GM12891 (cell line): ENCODE data around the gene CROCC2.

Experiments used
- DNase-seq: peaks from one replicate; pipeline ENCODE4 v3.0.0; 2011; ENCODE audit warnings: low spot score; ENCODE audit not compliant: insufficient read length
- FAIRE-seq: peaks from 2 replicates; lab custom pipeline; 2011; peaks lifted over from hg19 to GRCh38; lab: Jason Lieb, UNC
- PAX5 ChIP-seq: IDR thresholded peaks from 2 replicates; pipeline ENCODE4 v1.6.1; 2011; ENCODE audit warnings: low read length, moderate library complexity, mild to moderate bottlenecking; ENCODE audit not compliant: insufficient read depth, severe bottlenecking
- POLR2A ChIP-seq: IDR thresholded peaks from 2 replicates; pipeline ENCODE4 v1.6.1; 2011; ENCODE audit warnings: low read depth, low read length, control low read depth
- POLR2AphosphoS5 ChIP-seq: IDR thresholded peaks from 2 replicates; pipeline ENCODE4 v1.6.1; 2011; ENCODE audit warnings: low read depth, low read length, control low read depth
- POU2F2 ChIP-seq: IDR thresholded peaks from 2 replicates; pipeline ENCODE4 v1.6.1; 2011; ENCODE audit warnings: low read depth, mild to moderate bottlenecking, control low read depth, low read length, moderate library complexity
- SPI1 ChIP-seq: IDR thresholded peaks from 2 replicates; pipeline ENCODE4 v1.6.1; 2011; ENCODE audit warnings: low read depth, low read length, control low read depth
- TAF1 ChIP-seq: IDR thresholded peaks from 2 replicates; pipeline ENCODE4 v1.6.1; 2011; ENCODE audit warnings: low read depth, low read length, control low read depth

The CROCC2 gene

DNA sequence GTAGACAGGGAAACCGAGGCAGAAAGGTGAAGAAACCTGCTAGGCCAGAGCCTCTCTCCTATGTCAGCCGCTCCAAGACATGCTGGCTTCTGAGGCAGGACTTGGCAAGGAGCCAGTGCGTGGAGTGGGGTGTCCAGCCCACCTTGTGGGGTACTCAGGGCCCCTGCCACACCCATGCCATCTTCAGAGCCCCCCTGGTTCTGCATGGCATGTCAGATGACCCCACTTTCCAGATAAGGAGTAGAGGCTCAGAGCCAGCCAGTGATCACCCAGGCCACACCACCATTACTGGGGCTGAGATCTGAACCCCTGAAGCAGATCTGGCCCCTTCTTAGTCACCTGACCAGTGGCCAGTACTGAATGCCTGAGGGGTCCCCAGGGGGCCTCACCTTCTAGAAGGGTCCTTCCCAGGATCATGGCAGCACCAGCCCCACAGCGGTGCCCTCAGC is 14.7 kb downstream of the CROCC2 start:
- TF ChIP-seq POLR2A (no peak), SPI1 (no peak), POLR2AphosphoS5 (no peak), POU2F2 (no peak), PAX5 (no peak), TAF1 (no peak)
- DNase-seq = no peak
- no peak for FAIRE-seq

GRCh38 chr2:240921311-240921994 is 15.3 kb downstream of the CROCC2 start:
- FAIRE-seq (no peak), DNase-seq (no peak)

DNA sequence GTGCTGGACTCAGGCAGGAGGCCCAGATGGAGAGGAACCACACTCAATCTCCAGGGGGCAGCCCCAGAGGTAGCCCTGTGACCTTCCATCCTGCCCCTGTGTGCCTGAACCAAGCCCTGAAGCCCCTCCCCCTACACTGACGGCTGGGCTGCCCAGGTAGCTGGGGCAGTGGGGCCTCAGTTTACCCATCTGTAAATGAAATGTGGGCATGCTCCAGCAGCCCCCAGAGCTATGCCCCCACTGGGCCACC is 15.8 kb downstream of the CROCC2 start:
- DNase-seq (no peak), FAIRE-seq (no peak)
- TF ChIP-seq POU2F2 (no peak), PAX5 (no peak), TAF1 (no peak), POLR2A (no peak), POLR2AphosphoS5 (no peak), SPI1 (no peak)

More at GRCh38 chr2:240921311-240921994, 15.3 kb downstream of the CROCC2 start:
- no peak for TF ChIP-seq TAF1
- TF ChIP-seq PAX5 = no peak
- TF ChIP-seq POLR2A = no peak
- TF ChIP-seq SPI1 = no peak
- no peak for TF ChIP-seq POLR2AphosphoS5
- TF ChIP-seq POU2F2 = no peak

DNA sequence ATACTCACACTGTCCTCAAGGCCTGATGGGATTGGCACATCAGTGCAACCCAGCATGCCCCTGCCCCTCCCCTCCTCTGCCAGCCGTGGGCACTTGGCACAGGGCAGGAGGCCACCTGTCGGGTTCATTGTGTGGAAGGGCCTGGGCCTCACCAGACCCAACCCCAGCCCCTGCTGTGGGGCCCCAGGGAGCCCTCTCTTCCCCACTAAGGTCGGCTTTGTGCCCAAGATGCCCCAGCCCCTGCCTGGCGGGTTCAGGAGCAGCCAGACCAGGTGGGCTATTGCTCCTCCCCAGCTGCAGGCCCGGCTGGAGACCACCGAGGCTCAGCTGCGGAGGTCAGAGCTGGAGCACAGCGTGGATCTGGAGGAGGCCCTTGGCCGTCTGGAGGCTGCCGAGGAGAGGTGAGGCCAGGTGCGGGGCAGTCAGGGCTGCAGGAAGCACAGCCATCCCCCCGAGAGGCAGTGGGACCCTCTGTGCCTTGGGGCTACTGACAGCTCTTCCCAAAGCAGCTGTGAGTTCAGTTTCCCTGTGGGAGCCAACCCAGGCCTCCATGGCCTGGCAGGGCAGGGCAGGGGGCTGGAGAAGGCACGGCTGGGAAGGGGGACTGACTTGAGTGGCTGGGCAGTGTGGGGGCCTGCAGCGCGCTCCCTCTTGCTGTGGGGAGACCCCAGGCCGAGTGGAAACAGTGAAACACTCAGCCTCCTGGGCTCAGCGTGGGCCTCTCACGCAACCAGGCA is 16.3 kb downstream of the CROCC2 start:
- DNase-seq = no peak
- no peak for TF ChIP-seq POU2F2
- no peak for TF ChIP-seq POLR2A
- no peak for TF ChIP-seq TAF1
- no peak for TF ChIP-seq SPI1
- TF ChIP-seq PAX5 = no peak
- TF ChIP-seq POLR2AphosphoS5 = no peak

DNA sequence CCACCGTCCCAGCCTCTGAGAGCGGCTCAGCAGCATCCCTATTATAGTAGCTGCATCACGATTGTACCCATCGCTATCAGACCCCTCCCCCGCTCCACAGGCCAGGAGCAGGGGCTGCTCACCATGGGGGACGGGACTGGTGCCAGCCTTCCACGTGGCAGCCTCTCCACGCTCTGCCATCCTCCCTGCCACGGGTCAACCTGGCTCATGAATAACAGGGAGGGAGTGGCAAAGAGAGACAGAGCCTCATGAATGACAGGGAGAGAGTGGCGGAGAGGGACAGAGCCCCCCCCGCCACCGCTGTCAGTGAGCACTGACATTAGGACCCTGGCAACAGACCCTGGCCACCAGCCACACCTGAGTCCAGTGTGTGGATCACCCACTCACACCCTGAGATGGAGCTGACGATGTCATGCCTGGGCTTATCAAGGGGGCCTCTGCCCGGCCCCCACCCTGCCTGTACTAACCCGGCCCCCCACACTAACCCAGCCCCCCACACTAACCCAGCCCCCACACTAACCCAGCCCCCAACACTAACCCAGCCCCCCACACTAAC is 16.9 kb downstream of the CROCC2 start:
- no peak for FAIRE-seq
- TF ChIP-seq TAF1 = no peak
- no peak for TF ChIP-seq POLR2AphosphoS5
- TF ChIP-seq PAX5 = no peak
- no peak for TF ChIP-seq SPI1
- TF ChIP-seq POLR2A = no peak
- no peak for TF ChIP-seq POU2F2
- no peak for DNase-seq

More for the DNA sequence above, 16.3 kb downstream of the CROCC2 start:
- no peak for FAIRE-seq

GRCh38 chr2:240925191-240925567 is 19.0 kb downstream of the CROCC2 start:
- FAIRE-seq = no peak
- no peak for DNase-seq
- no peak for TF ChIP-seq TAF1
- TF ChIP-seq POU2F2 = no peak
- TF ChIP-seq SPI1 = no peak
- no peak for TF ChIP-seq POLR2AphosphoS5
- no peak for TF ChIP-seq POLR2A
- TF ChIP-seq PAX5 = no peak

DNA sequence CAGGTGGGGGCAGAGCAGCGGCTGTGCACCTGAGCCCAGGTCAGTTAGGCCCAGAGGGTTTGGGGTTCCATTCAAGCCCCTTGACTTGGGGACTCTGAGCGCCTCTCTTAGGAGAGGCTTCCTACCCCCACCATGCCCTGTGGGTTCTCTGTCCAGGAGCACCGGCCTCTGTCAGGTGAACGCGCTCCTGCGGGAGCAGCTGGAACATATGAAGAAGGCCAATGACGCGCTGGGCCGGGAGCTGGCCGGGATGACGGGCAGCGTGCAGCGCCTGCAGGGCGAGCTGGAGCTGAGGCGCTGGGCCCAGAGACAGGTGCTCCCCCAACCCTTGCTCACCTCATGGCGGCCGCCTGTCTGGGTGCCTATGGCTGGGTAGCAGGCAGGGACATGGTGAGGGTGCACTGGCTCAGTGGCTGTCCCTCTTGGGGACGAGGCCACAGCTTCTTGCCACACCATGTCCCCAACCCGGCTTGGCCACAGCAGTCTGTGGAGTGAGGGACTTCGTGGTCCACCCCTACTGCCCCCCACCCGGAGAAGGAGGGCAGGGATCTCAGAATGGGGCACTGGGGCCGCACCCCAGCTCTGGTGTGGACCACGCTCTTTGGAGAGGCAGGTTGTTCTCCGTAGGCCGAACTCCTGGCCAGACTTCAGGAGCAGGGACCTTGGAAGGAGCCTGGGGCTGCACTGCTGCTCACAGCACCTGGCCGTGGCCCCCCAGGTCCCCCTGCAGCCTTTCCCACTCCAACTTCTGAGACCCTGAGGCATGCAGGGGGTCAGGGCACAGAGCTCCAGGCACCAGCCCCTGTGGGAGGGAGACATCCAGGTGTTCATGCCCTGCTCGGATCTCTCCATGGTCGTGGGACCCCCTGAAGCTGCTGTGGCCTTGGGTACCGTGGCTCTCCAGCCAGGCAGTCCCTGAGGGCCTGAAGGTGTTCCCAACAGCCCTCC is 19.7 kb downstream of the CROCC2 start:
- no peak for DNase-seq
- TF ChIP-seq SPI1 (no peak), TAF1 (no peak), POU2F2 (no peak), PAX5 (no peak), POLR2AphosphoS5 (no peak), POLR2A (no peak)
- FAIRE-seq = no peak

- DNase-seq = no peak
- no peak for TF ChIP-seq POU2F2
- TF ChIP-seq TAF1 = no peak
- TF ChIP-seq SPI1 = no peak
- no peak for TF ChIP-seq POLR2A
- no peak for TF ChIP-seq PAX5
- TF ChIP-seq POLR2AphosphoS5 = no peak
- no peak for FAIRE-seq
Measured at GRCh38 chr2:240926516-240927389, 20.6 kb downstream of the CROCC2 start.

DNA sequence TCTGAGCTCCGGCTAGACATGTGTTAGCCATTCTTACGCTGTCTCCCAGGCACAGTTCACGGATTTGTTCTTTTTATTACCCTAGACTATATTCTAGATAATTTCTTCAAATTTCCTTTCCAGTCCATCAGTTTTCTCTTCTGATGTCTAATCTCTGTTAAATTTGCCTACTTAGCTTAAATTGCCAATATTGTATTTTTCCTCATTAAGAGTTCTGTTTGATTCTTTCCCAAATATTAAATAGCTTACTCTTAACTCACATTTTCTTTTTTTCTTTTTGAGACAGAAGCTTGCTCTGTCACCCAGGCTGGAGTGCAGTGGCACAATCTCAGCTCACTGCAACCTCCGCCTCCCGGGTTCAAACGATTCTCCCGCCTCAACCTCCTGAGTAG is 21.2 kb downstream of the CROCC2 start:
- FAIRE-seq (no peak), DNase-seq (no peak)
- TF ChIP-seq PAX5 = no peak
- TF ChIP-seq POLR2A = no peak
- no peak for TF ChIP-seq POLR2AphosphoS5
- TF ChIP-seq SPI1 = no peak
